GM06990 (cell line): ENCODE data around the gene ZNF621.

Experiments
- DNase-seq: peaks from one replicate; pipeline ENCODE4 v3.0.0-alpha.2; 2011; ENCODE audit not compliant: insufficient read length; ENCODE audit errors: extremely low read depth
- H3K27me3 ChIP-seq: replicated peaks from 2 replicates; pipeline ENCODE4 v1.6.0; 2011; ENCODE audit warnings: low read length; ENCODE audit not compliant: control insufficient read depth, insufficient read depth
- H3K36me3 ChIP-seq: 2 replicates; pipeline ENCODE4 v1.5.1; 2011; ENCODE audit warnings: low read length; ENCODE audit not compliant: control insufficient read depth, insufficient read depth
- H3K4me3 ChIP-seq: replicated peaks from 2 replicates; pipeline ENCODE4 v1.5.1; 2011; ENCODE audit warnings: low read depth, mild to moderate bottlenecking, control low read depth, low read length
- CTCF ChIP-seq: IDR thresholded peaks from 2 replicates; pipeline ENCODE4 v1.5.1; 2011; ENCODE audit warnings: low read length, control low read depth, mild to moderate bottlenecking, inconsistent platforms; ENCODE audit not compliant: insufficient read depth, poor library complexity, severe bottlenecking

ZNF621 gene

GRCh38 chr3:40521254-40521653, 3.5 kb upstream of the ZNF621 start:
- DNase-seq: no peak
- no peaks in the 10 kb centered on the region for H3K27me3 ChIP-seq
- TF ChIP-seq CTCF: no peak
- no peak overlapping the region for H3K4me3 ChIP-seq
- H3K36me3 ChIP-seq: peaks cover 1% of the 10 kb centered on the region

GRCh38 chr3:40523781-40524180, 979 bp upstream of the ZNF621 start:
- H3K4me3 ChIP-seq: no peak overlapping the region

GRCh38 chr3:40524222-40524567, 565 bp upstream of the ZNF621 start:
- H3K4me3 ChIP-seq: peak overlapping the region; percentile 82
- 0 out of 2 replicates have a peak, but pooled peaks cover 1% of the 10 kb centered on the region for H3K36me3 ChIP-seq
- TF ChIP-seq CTCF: no peak
- no peaks in the 10 kb centered on the region for H3K27me3 ChIP-seq
- DNase-seq: no peak

More at GRCh38 chr3:40523781-40524180, 979 bp upstream of the ZNF621 start:
- TF ChIP-seq CTCF: no peak
- Histone ChIP-seq H3K36me3 (no peaks in the 10 kb centered on the region), H3K27me3 (no peaks in the 10 kb centered on the region)
- DNase-seq: no peak

GRCh38 chr3:40528426-40528825, 3.7 kb downstream of the ZNF621 start:
- DNase-seq: no peak
- H3K36me3 ChIP-seq: peaks cover 9% of the 10 kb centered on the region
- H3K27me3 ChIP-seq: no peaks in the 10 kb centered on the region
- no peak for TF ChIP-seq CTCF
- H3K4me3 ChIP-seq: no peak overlapping the region

- TF ChIP-seq CTCF: no peak
- DNase-seq: no peak
- Histone ChIP-seq H3K36me3 (peaks cover 9% of the 10 kb centered on the region), H3K4me3 (no peak overlapping the region), H3K27me3 (no peaks in the 10 kb centered on the region)
Observed at GRCh38 chr3:40532252-40532651, 7.5 kb downstream of the ZNF621 start.

GRCh38 chr3:40534283-40534682, 9.5 kb downstream of the ZNF621 start:
- TF ChIP-seq CTCF: no peak
- DNase-seq: no peak
- Histone ChIP-seq H3K4me3 (no peak overlapping the region), H3K27me3 (no peaks in the 10 kb centered on the region), H3K36me3 (peaks cover 8% of the 10 kb centered on the region)
